SK-N-SH (cell line): ENCODE results near the gene SGPL1. TPM values are rescaled to one million over a fixed set of nuclear protein-coding genes. Genes with fewer than 3 reads are reported as not detected.

Experiments used
- CTCF ChIA-PET: fragments of 300-600, 350-600 bp; formaldehyde crosslinking; extraction: SDS; loops from one replicate; lab custom pipeline; 2021; lab: Yijun Ruan, JAX
- POLR2A ChIA-PET: fragments of 350-600 bp; sonication (Branson Sonifier 250); formaldehyde crosslinking; extraction: SDS; loops from one replicate; lab custom pipeline; 2020; ENCODE audit warnings: antibody characterized with exemption, inconsistent platforms; lab: Yijun Ruan, JAX
- DNase-seq: peaks from one replicate; pipeline ENCODE4 v3.0.0; 2012
- H2AFZ ChIP-seq: fragments of 200-600 bp; sonication (generic); 2 replicates; pipeline ENCODE4 v1.8.1; 2016; ENCODE audit warnings: antibody characterized with exemption, mild to moderate bottlenecking, low read depth
- H3F3A ChIP-seq: fragments of 200-600 bp; sonication (generic); replicated peaks from 2 replicates; pipeline ENCODE3; 2016; ENCODE audit warnings: antibody characterized with exemption, mild to moderate bottlenecking; ENCODE audit not compliant: insufficient read depth
- H3K27ac ChIP-seq, 2 experiments: fragments of 200-500 bp in 1 of 2; fragments of 200-600 bp in 1 of 2; sonication (Bioruptor generic) in 1 of 2; sonication (generic), shearing (Covaris generic) in 1 of 2; 2 replicates each; pipeline versions ENCODE4 v1.5.1 to v1.6.1; 2014 to 2016; ENCODE audit warnings: low read depth in 2 of 2, inconsistent platforms in 1 of 2, low read length in 1 of 2, mild to moderate bottlenecking in 1 of 2, mixed read lengths in 1 of 2
- H3K27me3 ChIP-seq: fragments of 200-600 bp; sonication (generic), shearing (Covaris generic); 2 replicates; pipeline ENCODE4 v1.6.1; 2016; ENCODE audit warnings: mixed run types; ENCODE audit not compliant: insufficient read depth
- H3K36me3 ChIP-seq, 2 experiments: fragments of 200-500 bp in 1 of 2; fragments of 200-600 bp in 1 of 2; sonication (Bioruptor generic) in 1 of 2; sonication (generic) in 1 of 2; replicated peaks in 1 of 2; 2 replicates each; pipeline versions ENCODE3 to v1.5.1; 2014 to 2016; ENCODE audit warnings: low read length in 1 of 2, mild to moderate bottlenecking in 1 of 2; ENCODE audit not compliant: insufficient read depth in 2 of 2, control insufficient read depth in 1 of 2
- H3K4me1 ChIP-seq, 2 experiments: fragments of 200-500 bp in 1 of 2; fragments of 200-600 bp in 1 of 2; sonication (Bioruptor generic) in 1 of 2; sonication (generic), shearing (Covaris generic) in 1 of 2; 2 replicates each; pipeline versions ENCODE4 v1.5.1 to v1.6.1; 2014 to 2016; ENCODE audit warnings: low read depth in 1 of 2, low read length in 1 of 2, mixed run types in 1 of 2; ENCODE audit not compliant: insufficient read depth in 2 of 2, control insufficient read depth in 1 of 2
- H3K4me2 ChIP-seq: fragments of 200-600 bp; sonication (generic), shearing (Covaris generic); 2 replicates; pipeline ENCODE4 v1.6.1; 2017; ENCODE audit warnings: mixed run types
- H3K4me3 ChIP-seq, 2 experiments: fragments of 200-500 bp in 1 of 2; fragments of 200-600 bp in 1 of 2; sonication (Bioruptor generic) in 1 of 2; sonication (generic), shearing (Covaris generic) in 1 of 2; 2 replicates each; pipeline versions ENCODE4 v1.5.1 to v1.8.1; 2014 to 2016; ENCODE audit warnings: low read depth in 2 of 2, inconsistent platforms in 1 of 2, low read length in 1 of 2, mild to moderate bottlenecking in 1 of 2, mixed read lengths in 1 of 2, moderate library complexity in 1 of 2
- H3K79me2 ChIP-seq: fragments of 200-600 bp; sonication (generic); 2 replicates; pipeline ENCODE4 v1.8.1; 2017; ENCODE audit warnings: mild to moderate bottlenecking; ENCODE audit not compliant: insufficient read depth
- H3K9ac ChIP-seq: fragments of 200-600 bp; sonication (generic); 2 replicates; pipeline ENCODE4 v1.6.1; 2017; ENCODE audit warnings: mixed run types
- H3K9me2 ChIP-seq: fragments of 200-600 bp; sonication (generic); 2 replicates; pipeline ENCODE4 v1.6.1; 2017; ENCODE audit warnings: mixed run types
- H3K9me3 ChIP-seq: fragments of 200-600 bp; sonication (generic); 2 replicates; pipeline ENCODE4 v1.6.1; 2017; ENCODE audit warnings: mixed run types, mild to moderate bottlenecking, moderate library complexity
- H4K20me1 ChIP-seq: fragments of 200-600 bp; sonication (generic); 2 replicates; pipeline ENCODE4 v1.6.1; 2017; ENCODE audit warnings: mild to moderate bottlenecking, mixed run types; ENCODE audit not compliant: insufficient read depth
- CTCF ChIP-seq: fragments of 200-600 bp; sonication (generic); IDR thresholded peaks from 2 replicates; pipeline ENCODE4 v1.6.1; 2017; ENCODE audit warnings: antibody characterized with exemption, mild to moderate bottlenecking, moderate library complexity
- ELF1 ChIP-seq: IDR thresholded peaks from 2 replicates; pipeline ENCODE4 v1.4.0; 2012
- FOXM1 ChIP-seq: IDR thresholded peaks from 2 replicates; pipeline ENCODE4 v1.4.0; 2012; ENCODE audit warnings: low read depth, mild to moderate bottlenecking
- GATA2 ChIP-seq: sonication (generic); formaldehyde crosslinking; IDR thresholded peaks from 2 replicates; pipeline ENCODE4 v1.5.0; 2020; ENCODE audit warnings: mild to moderate bottlenecking, missing genetic modification reagents
- JUND ChIP-seq: IDR thresholded peaks from 2 replicates; pipeline ENCODE4 v1.4.0; 2012
- NRF1 ChIP-seq: IDR thresholded peaks from 2 replicates; pipeline ENCODE4 v1.6.1; 2012; ENCODE audit warnings: low read depth, mild to moderate bottlenecking, low read length
- POLR2AphosphoS5 ChIP-seq: IDR thresholded peaks from 2 replicates; pipeline ENCODE4 v1.6.1; 2012; ENCODE audit warnings: low read depth, low read length
- RAD21 ChIP-seq: IDR thresholded peaks from 2 replicates; pipeline ENCODE4 v1.6.1; 2012; ENCODE audit warnings: mild to moderate bottlenecking, low read length
- RFX5 ChIP-seq: IDR thresholded peaks from 2 replicates; pipeline ENCODE4 v1.6.1; 2012; ENCODE audit warnings: mild to moderate bottlenecking, improper control_type of control experiment, low read length
- RXRA ChIP-seq: IDR thresholded peaks from 2 replicates; pipeline ENCODE4 v1.4.0; 2012; ENCODE audit warnings: low read depth, mild to moderate bottlenecking, borderline replicate concordance
- SIN3A ChIP-seq: IDR thresholded peaks from 2 replicates; pipeline ENCODE4 v1.6.1; 2012; ENCODE audit warnings: low read depth, mild to moderate bottlenecking, low read length, moderate library complexity, borderline replicate concordance
- SMC3 ChIP-seq: IDR thresholded peaks from 2 replicates; pipeline ENCODE4 v1.6.1; 2012; ENCODE audit warnings: low read depth, low read length, improper control_type of control experiment
- TCF12 ChIP-seq: IDR thresholded peaks from 2 replicates; pipeline ENCODE4 v1.4.0; 2012
- TEAD4 ChIP-seq: IDR thresholded peaks from 2 replicates; pipeline ENCODE4 v1.4.0; 2012; ENCODE audit warnings: mild to moderate bottlenecking, borderline replicate concordance; ENCODE audit not compliant: insufficient read depth
- YY1 ChIP-seq: IDR thresholded peaks from 2 replicates; pipeline ENCODE4 v1.4.0; 2012; ENCODE audit warnings: low read depth, mild to moderate bottlenecking
- WGBS: methylation state at CpG from one replicate; pipeline ENCODE4 v1.1.6; 2017; ENCODE audit warnings: low lambda C conversion rate; 5-methylcytosine and 5-hydroxymethylcytosine counted together
- polyA plus RNA-seq, 3 experiments: library from polyadenylated mRNA; depleted of rRNA; stranded (reverse); fragments of >200 nt; gene quantifications; 2 replicates each; pipeline ENCODE4 v1.2.3, GENCODE V29; 2012
- TF ChIP-seq, protein P1 (sequence below): IDR thresholded peaks from 2 replicates; pipeline ENCODE4 v1.4.0; 2012; ENCODE audit warnings: low read depth, borderline replicate concordance

Gene SGPL1
- polyA plus RNA-seq, 1 of the 3 experiments (the other 2 are of a cell fraction) = 11.8 TPM

- TF ChIP-seq, protein P1, sequence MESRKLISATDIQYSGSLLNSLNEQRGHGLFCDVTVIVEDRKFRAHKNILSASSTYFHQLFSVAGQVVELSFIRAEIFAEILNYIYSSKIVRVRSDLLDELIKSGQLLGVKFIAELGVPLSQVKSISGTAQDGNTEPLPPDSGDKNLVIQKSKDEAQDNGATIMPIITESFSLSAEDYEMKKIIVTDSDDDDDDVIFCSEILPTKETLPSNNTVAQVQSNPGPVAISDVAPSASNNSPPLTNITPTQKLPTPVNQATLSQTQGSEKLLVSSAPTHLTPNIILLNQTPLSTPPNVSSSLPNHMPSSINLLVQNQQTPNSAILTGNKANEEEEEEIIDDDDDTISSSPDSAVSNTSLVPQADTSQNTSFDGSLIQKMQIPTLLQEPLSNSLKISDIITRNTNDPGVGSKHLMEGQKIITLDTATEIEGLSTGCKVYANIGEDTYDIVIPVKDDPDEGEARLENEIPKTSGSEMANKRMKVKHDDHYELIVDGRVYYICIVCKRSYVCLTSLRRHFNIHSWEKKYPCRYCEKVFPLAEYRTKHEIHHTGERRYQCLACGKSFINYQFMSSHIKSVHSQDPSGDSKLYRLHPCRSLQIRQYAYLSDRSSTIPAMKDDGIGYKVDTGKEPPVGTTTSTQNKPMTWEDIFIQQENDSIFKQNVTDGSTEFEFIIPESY = no peak
- no peak for TF ChIP-seq FOXM1
- TF ChIP-seq JUND = no peak
- 0 out of 2 replicates have a peak, but pooled peaks have one; percentile 12 for TF ChIP-seq SMC3
- no peak for TF ChIP-seq ELF1
- TF ChIP-seq RXRA = no peak
- TF ChIP-seq YY1 = 0 out of 2 replicates have a peak, but pooled peaks have one; percentile 5
- TF ChIP-seq GATA2 (CRISPR knock-in tag) = peak; percentile 54
- no peak for TF ChIP-seq NRF1
- peak; percentile 61; the same call in 1 of the 2 replicates for TF ChIP-seq POLR2AphosphoS5
These were observed 609 bp downstream of the SGPL1 start (continued) for GRCh38 chr10:70816220-70816894.

DNA sequence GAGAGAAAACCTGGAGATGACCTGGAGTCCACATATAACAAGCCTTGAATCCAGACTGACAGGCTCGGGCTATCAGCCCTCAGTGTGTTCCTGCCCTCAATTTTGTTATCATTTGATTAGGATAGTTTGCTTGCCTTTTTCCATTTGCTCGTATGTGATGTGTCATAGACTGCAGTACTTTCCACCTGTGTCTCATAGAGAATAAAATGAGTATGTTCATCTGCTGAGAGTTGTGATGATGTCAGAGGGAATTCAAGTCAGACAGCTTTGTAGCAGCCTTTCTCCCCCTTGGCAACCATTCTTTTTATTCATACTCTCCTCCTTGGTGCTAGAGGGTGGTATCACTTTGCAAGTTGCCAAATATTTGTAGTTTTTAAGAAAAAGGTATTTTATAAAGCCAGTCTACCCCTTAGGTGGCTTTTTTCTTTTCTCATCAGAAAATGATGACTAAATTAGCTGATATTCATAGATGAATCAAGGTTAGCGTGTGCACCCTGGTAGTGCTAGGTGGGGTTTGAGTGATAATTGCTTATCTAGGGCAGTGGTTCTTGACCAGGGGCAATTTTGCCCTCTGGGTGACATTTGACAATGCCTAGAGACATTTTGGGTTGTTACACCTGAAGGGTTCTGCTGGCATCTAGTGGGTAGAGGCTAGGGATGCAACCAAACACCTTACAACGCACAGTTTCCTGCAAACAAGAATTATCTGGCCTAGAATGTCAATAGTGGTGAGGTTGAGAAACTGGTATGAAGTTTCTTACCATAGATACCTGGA is 5.4 kb downstream of the SGPL1 start:
- Histone ChIP-seq H3K79me2 (peaks cover 78% of the 10 kb centered on the region), H3K9me2 (no peaks in the 10 kb centered on the region), H3K27me3 (no peaks in the 10 kb centered on the region), H3K4me1 (peaks cover 5 to 19% of the 10 kb centered on the region in 2 experiments; a peak in 3 of 4 replicates), H4K20me1 (peaks cover 4% of the 10 kb centered on the region; the same call in 1 of the 2 replicates), H3K4me2 (no peak overlapping the region), H3K9me3 (no peaks in the 10 kb centered on the region), H2AFZ (no peak overlapping the region), H3K4me3 (no peak overlapping the region), H3K9ac (no peak overlapping the region), H3K27ac (peak overlapping the region in 1 of 2 experiments; percentile 83; a peak in 2 of 4 replicates), H3F3A (peaks cover 5% of the 10 kb centered on the region), H3K36me3 (peaks cover 30 to 34% of the 10 kb centered on the region in 2 experiments)
- 92% methylated on average over 4 of the region's 4 CpGs for WGBS
- ChIA-PET POLR2A (no interaction called here), CTCF (interaction anchor here (1.1 to 2.2 kb wide), 5 partner anchors 22 to 359 kb away, joined by 3 to 6 read pairs (median 5); no protein-coding TSS in a partner anchor)
- TF ChIP-seq RFX5 (no peak), RAD21 (peak; percentile 36; the same call in 1 of the 2 replicates), SIN3A (no peak), CTCF (no peak), TEAD4 (no peak), TCF12 (no peak), YY1 (no peak), GATA2 (CRISPR knock-in tag) (no peak)
- TF ChIP-seq, protein P1 = no peak
- DNase-seq = no peak
